PC-9 (cell line): ENCODE measurements around the gene SLC25A29.

Experiments used
- CTCF ChIP-seq: fragments of 200-600 bp; sonication (generic); conservative IDR thresholded peaks from 2 replicates; pipeline ENCODE4 v1.6.1; 2017; ENCODE audit warnings: mixed run types, antibody characterized with exemption, mild to moderate bottlenecking, moderate library complexity
- EZH2 ChIP-seq: fragments of 200-600 bp; sonication (generic); IDR thresholded peaks from 2 replicates; pipeline ENCODE4 v1.8.0; 2017; ENCODE audit warnings: antibody characterized with exemption, low read depth

- TF ChIP-seq CTCF = no peak
- TF ChIP-seq EZH2 = no peak
Observed at GRCh38 chr14:100334904-100335303, 28.7 kb upstream of the SLC25A29 start.
